HepG2 (cell line): ENCODE measurements around the gene ITGB1. TPM values are rescaled to one million over a fixed set of nuclear protein-coding genes. Genes with fewer than 3 reads are reported as not detected.

ENCODE experiments used
- ATAD3A ChIP-seq: sonication (generic); formaldehyde crosslinking; IDR thresholded peaks from 2 replicates; pipeline ENCODE4 v1.4.0; 2020; ENCODE audit warnings: missing genetic modification reagents
- EHMT2 ChIP-seq: fragments of 200-600 bp; sonication (generic); IDR thresholded peaks from 2 replicates; pipeline ENCODE4 v1.7.0; 2017; ENCODE audit warnings: antibody characterized with exemption, low read depth, low read length, borderline replicate concordance
- GZF1 ChIP-seq: sonication (generic); formaldehyde crosslinking; IDR thresholded peaks from 2 replicates; pipeline ENCODE4 v1.5.1; 2020; ENCODE audit warnings: mild to moderate bottlenecking, missing genetic modification reagents
- JUNB ChIP-seq: sonication (generic); formaldehyde crosslinking; IDR thresholded peaks from 2 replicates; pipeline ENCODE4 v1.8.0; 2022; ENCODE audit warnings: missing genetic modification reagents, mild to moderate bottlenecking, borderline replicate concordance
- KMT2B ChIP-seq: IDR thresholded peaks from 2 replicates; pipeline ENCODE4 v1.6.1; 2016; ENCODE audit warnings: missing genetic modification reagents, missing compliant biosample characterization
- NKX3-1 ChIP-seq: sonication (generic); formaldehyde crosslinking; IDR thresholded peaks from 2 replicates; pipeline ENCODE4 v1.5.0; 2020; ENCODE audit warnings: missing genetic modification reagents
- PHF5A ChIP-seq: IDR thresholded peaks from one replicate; pipeline ENCODE4 v1.6.1; 2018; ENCODE audit warnings: low read depth, missing genetic modification reagents; ENCODE audit not compliant: unreplicated experiment
- SCMH1 ChIP-seq: sonication (generic); formaldehyde crosslinking; IDR thresholded peaks from 2 replicates; pipeline ENCODE4 v1.9.0; 2021; ENCODE audit warnings: missing genetic modification reagents, mild to moderate bottlenecking, borderline replicate concordance
- SUZ12 ChIP-seq: fragments of 150-350 bp; IDR thresholded peaks from 2 replicates; pipeline ENCODE4 v1.6.1; 2014; ENCODE audit warnings: low read depth, low read length
- ZFP36L1 ChIP-seq: sonication (generic); formaldehyde crosslinking; IDR thresholded peaks from 2 replicates; pipeline ENCODE4 v1.8.0; 2022; ENCODE audit warnings: mild to moderate bottlenecking, missing genetic modification reagents, moderate library complexity
- ZNF17 ChIP-seq: sonication (generic); formaldehyde crosslinking; IDR thresholded peaks from 2 replicates; pipeline ENCODE4 v1.5.0; 2020; ENCODE audit warnings: mild to moderate bottlenecking, missing genetic modification reagents
- ZNF335 ChIP-seq: sonication (generic); formaldehyde crosslinking; IDR thresholded peaks from 2 replicates; pipeline ENCODE4 v1.4.0; 2020; ENCODE audit warnings: missing genetic modification reagents
- ZNF629 ChIP-seq: sonication (generic); formaldehyde crosslinking; conservative IDR thresholded peaks from 2 replicates; pipeline ENCODE4 v1.5.0; 2020; ENCODE audit warnings: missing genetic modification reagents
- ZNF83 ChIP-seq: sonication (generic); formaldehyde crosslinking; IDR thresholded peaks from 2 replicates; pipeline ENCODE4 v1.4.0; 2020; ENCODE audit warnings: missing genetic modification reagents, mild to moderate bottlenecking, borderline replicate concordance
- ZSCAN12 ChIP-seq: sonication (generic); formaldehyde crosslinking; IDR thresholded peaks from 2 replicates; pipeline ENCODE4 v1.9.0; 2021; ENCODE audit warnings: mild to moderate bottlenecking, missing genetic modification reagents
- polyA plus RNA-seq, 8 experiments: library from polyadenylated mRNA; depleted of rRNA in 3 of 8; stranded (reverse) in 7 of 8; unstranded in 1 of 8; fragments of >200 nt; fragmentation: Illumina TruSeq in 4 of 8; extraction: Trizol in 4 of 8; gene quantifications; 2 replicates each; pipeline versions ENCODE4 v1.2.1 to v1.2.3, GENCODE V29; 2011 to 2016; ENCODE audit warnings: low read depth in 4 of 8, missing spikeins in 1 of 8, mixed read lengths in 1 of 8; ENCODE audit not compliant: insufficient read depth in 1 of 8
- total RNA-seq, 5 experiments: library from RNA; depleted of rRNA; stranded (reverse); fragments of >200 nt; fragmentation: Illumina TruSeq; extraction: Trizol; gene quantifications; 2 replicates each; pipeline ENCODE4 v1.2.3, GENCODE V29; 2016; ENCODE audit warnings: low read depth in 1 of 5
- TF ChIP-seq, protein P1 (sequence below): sonication (generic); formaldehyde crosslinking; IDR thresholded peaks from 2 replicates; pipeline ENCODE4 v1.9.0; 2021; ENCODE audit warnings: missing genetic modification reagents, mild to moderate bottlenecking, borderline replicate concordance
- TF ChIP-seq, protein P2 (sequence below): IDR thresholded peaks from 2 replicates; pipeline ENCODE4 v1.6.1; 2016; ENCODE audit warnings: low read depth, control low read depth
- TF ChIP-seq, protein P3 (sequence below): sonication (generic); formaldehyde crosslinking; IDR thresholded peaks from 2 replicates; pipeline ENCODE4 v1.5.1; 2020; ENCODE audit warnings: mild to moderate bottlenecking, missing genetic modification reagents, borderline replicate concordance
- TF ChIP-seq, protein P4 (sequence below): sonication (generic); formaldehyde crosslinking; IDR thresholded peaks from 2 replicates; pipeline ENCODE4 v1.4.0; 2020; ENCODE audit warnings: low read depth, mild to moderate bottlenecking, missing genetic modification reagents
- TF ChIP-seq, protein P5 (sequence below): IDR thresholded peaks from 2 replicates; pipeline ENCODE4 v1.6.1; 2016; ENCODE audit warnings: low read depth, borderline replicate concordance

ITGB1 gene
- total and polyA plus RNA-seq, 2 of the 13 experiments (the other 11 are each of a cell fraction or from before 2014, with no cell fraction given) = 190 to 204 TPM

DNA sequence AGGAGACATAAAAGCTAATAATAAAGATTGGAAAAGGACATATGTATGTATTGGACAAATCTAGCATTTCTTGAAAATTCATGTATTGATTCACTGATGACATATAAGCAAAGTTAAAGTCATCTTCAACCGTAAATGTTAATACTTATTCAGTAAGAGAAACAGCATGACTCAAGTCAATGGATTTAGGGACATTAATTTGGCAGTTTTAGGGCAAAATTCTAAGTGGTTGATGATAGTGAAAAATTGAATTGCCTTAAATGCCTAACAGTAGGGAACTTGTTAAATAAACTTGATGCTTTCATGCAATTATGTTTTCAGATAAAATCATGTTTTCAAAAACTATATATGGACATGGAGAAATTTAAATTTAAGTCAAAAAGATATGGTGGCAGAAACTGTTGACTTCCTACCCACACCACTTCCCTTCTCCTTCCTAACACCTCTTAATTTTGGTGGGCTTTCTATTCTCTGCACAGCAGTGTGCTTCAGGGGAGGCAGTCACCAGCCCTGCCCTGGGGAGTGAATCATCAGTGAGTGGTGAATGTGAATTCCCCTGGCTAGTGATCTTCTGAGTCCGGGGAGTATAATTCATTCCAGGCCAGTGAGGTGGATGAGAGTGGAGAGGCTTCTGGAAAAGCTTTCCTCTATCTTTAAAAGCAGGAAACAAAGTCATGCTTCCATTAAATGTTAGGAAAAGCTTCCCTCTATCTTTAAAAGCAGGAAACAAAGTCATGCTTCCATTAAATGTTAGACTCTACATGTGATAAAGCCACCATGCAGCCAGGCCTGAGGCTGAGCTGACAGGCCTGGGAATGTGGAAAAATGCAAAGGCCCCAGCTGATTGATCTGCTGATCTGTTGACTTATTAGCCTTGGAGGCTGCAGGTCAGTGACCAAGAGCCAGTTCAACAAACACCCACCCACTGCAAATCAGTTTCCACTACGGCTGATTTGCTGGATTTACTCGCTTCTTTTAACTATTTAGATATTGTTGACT lies 25.2 kb upstream of the ITGB1 start (continued):
- TF ChIP-seq NKX3-1 (CRISPR knock-in tag) (no peak), SCMH1 (no peak), ZNF83 (no peak), ZNF17 (CRISPR knock-in tag) (no peak), ZNF629 (0 out of 2 replicates have a peak, but pooled peaks have one; percentile 6), GZF1 (no peak), PHF5A (CRISPR knock-in tag) (no peak), ZFP36L1 (CRISPR knock-in tag) (no peak), JUNB (CRISPR knock-in tag) (no peak), ATAD3A (CRISPR knock-in tag) (no peak), ZSCAN12 (CRISPR knock-in tag) (no peak), KMT2B (0 out of 2 replicates have a peak, but pooled peaks have one; percentile 32), EHMT2 (no peak), SUZ12 (no peak), ZNF335 (no peak)
- TF ChIP-seq, protein P1, sequence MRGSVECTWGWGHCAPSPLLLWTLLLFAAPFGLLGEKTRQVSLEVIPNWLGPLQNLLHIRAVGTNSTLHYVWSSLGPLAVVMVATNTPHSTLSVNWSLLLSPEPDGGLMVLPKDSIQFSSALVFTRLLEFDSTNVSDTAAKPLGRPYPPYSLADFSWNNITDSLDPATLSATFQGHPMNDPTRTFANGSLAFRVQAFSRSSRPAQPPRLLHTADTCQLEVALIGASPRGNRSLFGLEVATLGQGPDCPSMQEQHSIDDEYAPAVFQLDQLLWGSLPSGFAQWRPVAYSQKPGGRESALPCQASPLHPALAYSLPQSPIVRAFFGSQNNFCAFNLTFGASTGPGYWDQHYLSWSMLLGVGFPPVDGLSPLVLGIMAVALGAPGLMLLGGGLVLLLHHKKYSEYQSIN (CRISPR knock-in tag) = no peak
- TF ChIP-seq, protein P2, sequence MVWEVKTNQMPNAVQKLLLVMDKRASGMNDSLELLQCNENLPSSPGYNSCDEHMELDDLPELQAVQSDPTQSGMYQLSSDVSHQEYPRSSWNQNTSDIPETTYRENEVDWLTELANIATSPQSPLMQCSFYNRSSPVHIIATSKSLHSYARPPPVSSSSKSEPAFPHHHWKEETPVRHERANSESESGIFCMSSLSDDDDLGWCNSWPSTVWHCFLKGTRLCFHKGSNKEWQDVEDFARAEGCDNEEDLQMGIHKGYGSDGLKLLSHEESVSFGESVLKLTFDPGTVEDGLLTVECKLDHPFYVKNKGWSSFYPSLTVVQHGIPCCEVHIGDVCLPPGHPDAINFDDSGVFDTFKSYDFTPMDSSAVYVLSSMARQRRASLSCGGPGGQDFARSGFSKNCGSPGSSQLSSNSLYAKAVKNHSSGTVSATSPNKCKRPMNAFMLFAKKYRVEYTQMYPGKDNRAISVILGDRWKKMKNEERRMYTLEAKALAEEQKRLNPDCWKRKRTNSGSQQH = no peak
- TF ChIP-seq, protein P3, sequence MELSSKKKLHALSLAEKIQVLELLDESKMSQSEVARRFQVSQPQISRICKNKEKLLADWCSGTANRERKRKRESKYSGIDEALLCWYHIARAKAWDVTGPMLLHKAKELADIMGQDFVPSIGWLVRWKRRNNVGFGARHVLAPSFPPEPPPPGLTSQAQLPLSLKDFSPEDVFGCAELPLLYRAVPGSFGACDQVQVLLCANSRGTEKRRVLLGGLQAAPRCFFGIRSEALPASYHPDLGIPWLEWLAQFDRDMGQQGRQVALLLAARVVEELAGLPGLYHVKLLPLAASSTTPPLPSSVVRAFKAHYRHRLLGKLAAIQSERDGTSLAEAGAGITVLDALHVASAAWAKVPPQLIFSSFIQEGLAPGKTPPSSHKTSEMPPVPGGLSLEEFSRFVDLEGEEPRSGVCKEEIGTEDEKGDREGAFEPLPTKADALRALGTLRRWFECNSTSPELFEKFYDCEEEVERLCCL (CRISPR knock-in tag) = no peak
- TF ChIP-seq, protein P4, sequence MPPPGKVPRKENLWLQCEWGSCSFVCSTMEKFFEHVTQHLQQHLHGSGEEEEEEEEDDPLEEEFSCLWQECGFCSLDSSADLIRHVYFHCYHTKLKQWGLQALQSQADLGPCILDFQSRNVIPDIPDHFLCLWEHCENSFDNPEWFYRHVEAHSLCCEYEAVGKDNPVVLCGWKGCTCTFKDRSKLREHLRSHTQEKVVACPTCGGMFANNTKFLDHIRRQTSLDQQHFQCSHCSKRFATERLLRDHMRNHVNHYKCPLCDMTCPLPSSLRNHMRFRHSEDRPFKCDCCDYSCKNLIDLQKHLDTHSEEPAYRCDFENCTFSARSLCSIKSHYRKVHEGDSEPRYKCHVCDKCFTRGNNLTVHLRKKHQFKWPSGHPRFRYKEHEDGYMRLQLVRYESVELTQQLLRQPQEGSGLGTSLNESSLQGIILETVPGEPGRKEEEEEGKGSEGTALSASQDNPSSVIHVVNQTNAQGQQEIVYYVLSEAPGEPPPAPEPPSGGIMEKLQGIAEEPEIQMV (CRISPR knock-in tag) = no peak
- TF ChIP-seq, protein P5, sequence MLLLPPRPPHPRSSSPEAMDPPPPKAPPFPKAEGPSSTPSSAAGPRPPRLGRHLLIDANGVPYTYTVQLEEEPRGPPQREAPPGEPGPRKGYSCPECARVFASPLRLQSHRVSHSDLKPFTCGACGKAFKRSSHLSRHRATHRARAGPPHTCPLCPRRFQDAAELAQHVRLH = no peak
